ENCODE data around the gene HECTD1.
"Not testable (repeated sequence)": the region's sequence is repeated elsewhere in the genome, so short reads cannot be mapped to it uniquely, and the experiment has no call there.

The HECTD1 gene

GRCh38 chr14:31224808-31225207 lies 17.2 kb upstream of the HECTD1 start:
- DNase-seq: no peak

- DNase-seq: no peak
These were observed 15.7 kb upstream of the HECTD1 start for GRCh38 chr14:31223331-31223730.

- no peak for DNase-seq
These were observed 15.2 kb upstream of the HECTD1 start for GRCh38 chr14:31222834-31223233.

- no peak for DNase-seq
These were observed 13.7 kb upstream of the HECTD1 start for GRCh38 chr14:31221266-31221665.

GRCh38 chr14:31219169-31219568 lies 11.6 kb upstream of the HECTD1 start:
- DNase-seq: no peak

GRCh38 chr14:31216359-31216758 lies 8.8 kb upstream of the HECTD1 start:
- DNase-seq: no peak

- no peak for DNase-seq
These were observed 5.3 kb upstream of the HECTD1 start for GRCh38 chr14:31212893-31213292.

- no peak for DNase-seq
These were observed 2.0 kb upstream of the HECTD1 start for GRCh38 chr14:31209605-31210004.

- DNase-seq: peak; percentile 41
These were observed 1.2 kb upstream of the HECTD1 start for GRCh38 chr14:31208546-31209424.

GRCh38 chr14:31207287-31207754 lies 272 bp downstream of the HECTD1 start:
- DNase-seq: no peak

GRCh38 chr14:31206536-31207286 lies 882 bp downstream of the HECTD1 start:
- peak; percentile 61 for DNase-seq

GRCh38 chr14:31205681-31206535 lies 1.7 kb downstream of the HECTD1 start:
- no peak for DNase-seq

GRCh38 chr14:31204593-31205534 lies 2.7 kb downstream of the HECTD1 start:
- no peak for DNase-seq

GRCh38 chr14:31203899-31204592 lies 3.5 kb downstream of the HECTD1 start:
- not testable (repeated sequence) for DNase-seq

GRCh38 chr14:31203414-31203742 lies 4.2 kb downstream of the HECTD1 start:
- no peak for DNase-seq

GRCh38 chr14:31201111-31201510 lies 6.5 kb downstream of the HECTD1 start:
- no peak for DNase-seq

GRCh38 chr14:31200702-31200990 lies 6.9 kb downstream of the HECTD1 start:
- DNase-seq: no peak

GRCh38 chr14:31197671-31198070 lies 9.9 kb downstream of the HECTD1 start:
- DNase-seq: no peak

- no peak for DNase-seq
These were observed 10.6 kb downstream of the HECTD1 start for GRCh38 chr14:31196839-31197492.

- DNase-seq: no peak
These were observed 12.9 kb downstream of the HECTD1 start for GRCh38 chr14:31194661-31195060.

- DNase-seq: no peak
These were observed 13.5 kb downstream of the HECTD1 start for GRCh38 chr14:31194095-31194494.

Data from activated naive CD4-positive, alpha-beta T cell treated with anti-CD3 and anti-CD28 coated beads, Interleukin-2, amount 50 U/mL, for 16 hours (primary cell).